AG10803 (cell line): ENCODE results near the gene FAIM.
A peak's percentile ranks its signal among the peaks of the same experiment; 100 is the strongest.

Experiments
- DNase-seq: peaks from one replicate; pipeline ENCODE4 v3.0.0; 2010; ENCODE audit warnings: low read depth
- H3K4me3 ChIP-seq: 2 replicates; pipeline ENCODE4 v1.5.1; 2011; ENCODE audit warnings: mild to moderate bottlenecking, low read length, control low read depth
- TF ChIP-seq, protein P1 (sequence below): conservative IDR thresholded peaks from 2 replicates; pipeline ENCODE4 v1.5.1; 2011; ENCODE audit warnings: mild to moderate bottlenecking, low read length, control low read depth, inconsistent platforms

The FAIM gene

DNA sequence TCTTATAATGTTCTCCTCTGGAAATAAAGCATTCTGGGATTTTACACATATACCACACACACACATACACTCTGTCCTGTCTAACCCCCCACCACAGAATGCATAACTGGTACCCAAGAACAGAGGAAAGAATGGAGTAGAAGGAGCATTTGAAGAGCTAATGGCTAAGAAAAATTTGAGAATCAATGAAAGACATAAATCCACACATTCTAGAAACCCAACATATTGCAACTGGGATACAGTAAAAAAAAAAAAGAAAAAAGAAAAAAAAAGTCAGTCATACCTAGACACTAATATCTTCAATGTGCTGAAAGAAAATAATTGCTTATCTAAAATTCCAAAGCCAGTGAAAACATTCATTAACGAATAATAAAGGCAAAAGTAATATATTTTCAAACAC lies 35.4 kb upstream of the FAIM start:
- H3K4me3 ChIP-seq: no peak overlapping the region
- TF ChIP-seq, protein P1, sequence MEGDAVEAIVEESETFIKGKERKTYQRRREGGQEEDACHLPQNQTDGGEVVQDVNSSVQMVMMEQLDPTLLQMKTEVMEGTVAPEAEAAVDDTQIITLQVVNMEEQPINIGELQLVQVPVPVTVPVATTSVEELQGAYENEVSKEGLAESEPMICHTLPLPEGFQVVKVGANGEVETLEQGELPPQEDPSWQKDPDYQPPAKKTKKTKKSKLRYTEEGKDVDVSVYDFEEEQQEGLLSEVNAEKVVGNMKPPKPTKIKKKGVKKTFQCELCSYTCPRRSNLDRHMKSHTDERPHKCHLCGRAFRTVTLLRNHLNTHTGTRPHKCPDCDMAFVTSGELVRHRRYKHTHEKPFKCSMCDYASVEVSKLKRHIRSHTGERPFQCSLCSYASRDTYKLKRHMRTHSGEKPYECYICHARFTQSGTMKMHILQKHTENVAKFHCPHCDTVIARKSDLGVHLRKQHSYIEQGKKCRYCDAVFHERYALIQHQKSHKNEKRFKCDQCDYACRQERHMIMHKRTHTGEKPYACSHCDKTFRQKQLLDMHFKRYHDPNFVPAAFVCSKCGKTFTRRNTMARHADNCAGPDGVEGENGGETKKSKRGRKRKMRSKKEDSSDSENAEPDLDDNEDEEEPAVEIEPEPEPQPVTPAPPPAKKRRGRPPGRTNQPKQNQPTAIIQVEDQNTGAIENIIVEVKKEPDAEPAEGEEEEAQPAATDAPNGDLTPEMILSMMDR: no peak
- DNase-seq: no peak

DNA sequence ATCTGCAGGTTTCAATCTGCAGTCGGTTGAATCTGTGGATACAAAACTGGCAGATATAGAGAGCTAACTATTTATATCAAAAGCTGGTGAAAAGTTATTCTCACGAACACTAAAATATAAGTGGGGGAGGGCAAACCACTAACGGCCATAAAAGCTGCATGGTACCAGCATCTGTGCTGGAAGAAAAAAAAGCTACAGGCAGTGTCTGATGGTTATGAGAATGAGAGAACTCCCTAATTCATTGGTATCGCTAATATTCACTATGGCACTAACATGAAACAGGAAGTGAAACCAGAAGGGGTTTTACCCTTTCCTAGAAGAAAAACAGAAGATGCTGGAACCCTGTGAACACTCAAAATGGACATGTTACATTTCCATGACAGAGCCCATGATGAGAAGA lies 30.4 kb upstream of the FAIM start:
- no peak for DNase-seq
- H3K4me3 ChIP-seq: no peak overlapping the region
- TF ChIP-seq, protein P1: no peak

DNA sequence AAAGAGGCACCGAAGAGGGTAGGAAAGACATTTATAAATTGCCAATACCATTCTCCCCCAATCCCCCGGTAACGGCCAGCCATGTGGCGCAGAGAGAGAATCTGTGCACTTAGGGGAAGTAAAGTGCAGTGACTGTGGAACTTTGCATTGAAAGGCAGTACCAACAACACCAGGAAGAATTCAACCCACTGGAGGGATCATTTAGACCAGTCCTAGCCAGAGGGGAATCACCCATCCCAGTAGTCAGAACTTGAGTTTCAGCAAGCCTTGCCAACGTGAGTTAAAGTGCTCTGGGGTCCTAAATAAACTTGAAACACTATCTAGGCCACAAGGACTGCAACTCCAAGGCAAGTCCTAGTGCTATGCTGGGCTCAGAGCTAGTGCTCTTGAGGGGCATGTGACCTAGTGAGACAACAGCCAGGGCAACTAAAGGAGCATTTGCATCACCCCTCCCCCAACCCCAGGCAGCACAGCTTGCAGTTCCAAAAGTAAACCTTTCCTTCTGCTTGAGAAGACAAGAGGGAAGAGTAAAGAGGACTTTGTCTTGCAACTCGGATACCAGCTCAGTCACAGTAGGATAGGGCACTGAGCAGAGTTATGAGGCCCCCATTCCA lies 29.5 kb upstream of the FAIM start:
- DNase-seq: no peak
- TF ChIP-seq, protein P1: no peak
- no peak overlapping the region for H3K4me3 ChIP-seq

DNA sequence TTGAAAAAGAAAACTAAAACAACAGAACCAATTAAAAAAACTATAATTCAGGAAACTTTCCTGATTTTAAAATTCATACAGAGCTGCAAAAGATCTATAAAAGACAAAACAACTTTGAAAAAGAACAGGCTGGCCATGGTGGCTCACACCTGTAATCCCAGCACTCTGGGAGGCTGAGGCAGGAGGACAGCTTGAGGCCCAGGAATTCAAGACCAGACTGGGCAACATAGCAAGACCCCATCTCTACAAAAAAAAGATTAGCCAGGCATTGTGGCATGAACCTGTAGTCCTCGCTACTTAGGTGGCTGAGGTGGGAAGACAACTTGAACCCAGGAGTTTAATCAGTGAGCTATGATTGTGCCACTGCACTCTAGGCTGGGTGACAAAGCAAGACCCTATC lies 21.2 kb upstream of the FAIM start:
- DNase-seq: no peak
- TF ChIP-seq, protein P1: no peak

DNA sequence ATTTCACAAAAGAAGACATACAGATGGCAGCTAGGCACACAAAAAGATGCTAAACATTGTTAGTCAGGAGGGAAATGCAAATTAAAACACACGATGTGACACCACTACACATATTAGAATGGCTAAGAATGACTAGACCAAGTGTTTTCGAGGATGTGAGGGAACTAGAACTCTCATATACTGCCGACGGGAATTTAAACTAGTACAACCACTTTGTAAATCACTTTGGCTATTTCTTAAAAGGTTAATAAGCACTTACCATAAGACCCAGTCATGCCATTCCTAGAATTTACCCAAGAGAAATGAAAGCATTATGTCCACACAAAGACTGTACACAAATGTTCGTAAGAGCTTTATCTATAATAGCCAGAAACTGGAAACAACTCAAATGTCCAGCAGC lies 20.1 kb upstream of the FAIM start:
- no peak overlapping the region for H3K4me3 ChIP-seq
- no peak for DNase-seq
- TF ChIP-seq, protein P1: no peak

More for the DNA sequence above, 21.2 kb upstream of the FAIM start:
- H3K4me3 ChIP-seq: no peak overlapping the region

DNA sequence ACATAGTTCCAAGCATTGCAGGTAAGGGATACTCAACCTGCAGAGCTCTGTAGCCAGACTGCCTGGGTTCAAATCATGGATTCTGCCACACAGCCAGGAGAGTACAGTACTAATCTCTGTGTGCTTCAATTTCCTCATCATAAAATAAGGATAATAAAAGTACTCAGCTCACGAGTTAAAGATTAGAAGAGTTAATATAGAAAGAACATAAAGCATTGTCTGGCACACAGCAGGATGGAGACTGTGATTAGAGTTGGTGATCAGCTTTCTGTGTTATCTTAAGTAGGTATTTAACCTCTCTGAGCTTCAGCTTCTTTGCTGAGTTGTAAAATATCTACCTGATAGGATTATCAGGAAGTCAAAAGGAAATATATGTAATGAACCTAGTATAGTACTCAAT lies 17.2 kb upstream of the FAIM start:
- H3K4me3 ChIP-seq: no peak overlapping the region
- TF ChIP-seq, protein P1: no peak
- no peak for DNase-seq

DNA sequence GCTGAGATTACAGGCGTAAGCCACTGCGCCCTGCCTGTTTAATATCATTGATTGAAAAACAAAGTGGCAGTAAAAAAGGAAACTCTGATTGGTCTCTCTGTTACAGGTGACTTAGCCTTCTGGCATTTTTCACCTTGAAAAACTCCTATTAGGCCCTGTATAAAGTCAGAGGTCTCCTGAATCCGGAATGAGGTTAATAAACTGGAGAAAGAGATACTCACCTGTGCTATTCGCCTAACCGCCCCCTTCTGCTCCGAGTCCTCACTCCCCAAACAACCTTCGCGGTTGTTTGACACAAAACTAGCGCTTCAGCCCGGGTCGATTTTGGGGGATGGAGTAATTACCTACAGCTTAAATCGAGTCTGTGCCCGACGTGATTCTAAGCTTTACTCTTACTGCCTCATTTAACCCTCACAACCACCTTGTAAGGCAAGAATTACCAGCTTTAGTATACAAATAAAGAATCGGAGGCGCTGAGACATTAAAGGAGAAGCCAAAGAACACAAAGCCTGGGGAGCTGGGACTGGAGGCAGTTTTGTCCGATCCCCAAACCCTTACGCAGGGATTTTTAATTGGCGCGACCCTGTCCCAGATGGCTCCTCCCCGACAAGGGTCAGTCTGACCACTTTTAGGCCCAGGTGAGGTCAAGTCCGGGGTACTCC lies 15.0 kb upstream of the FAIM start:
- TF ChIP-seq, protein P1: no peak
- peak; percentile 3 for DNase-seq
- H3K4me3 ChIP-seq: peak overlapping the region; percentile 92
